ENCODE measurements around the gene CLEC4D.
"Not testable (repeated sequence)": the region's sequence is repeated elsewhere in the genome, so short reads cannot be mapped to it uniquely, and the experiment has no call there.

Gene CLEC4D

GRCh38 chr12:8499616-8500015 is 13.7 kb upstream of the CLEC4D start:
- Histone ChIP-seq H3K4me1 (ENCODE audit: insufficient read depth, low read length) (no peaks in the 10 kb centered on the region), H3K9ac (ENCODE audit: low read length) (no peak overlapping the region)

DNA sequence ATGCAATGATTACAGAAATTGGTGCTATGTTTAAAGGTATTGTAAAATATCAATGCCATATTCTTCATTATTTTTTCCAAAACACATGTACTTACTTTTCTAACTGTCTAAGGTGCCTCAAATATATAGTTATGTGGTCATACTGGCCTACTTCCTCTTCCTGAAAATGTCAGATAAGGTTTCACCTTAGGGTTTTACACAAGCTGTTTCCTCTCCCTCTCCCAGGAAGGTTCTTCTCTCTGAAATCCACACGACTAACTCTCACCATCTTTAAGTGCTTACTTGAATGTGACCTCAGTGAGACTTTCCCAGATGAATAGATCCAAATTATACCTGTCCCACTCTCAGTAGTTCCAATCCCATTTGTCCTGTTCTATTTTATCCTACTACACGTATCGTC is 11.6 kb upstream of the CLEC4D start:
- no peaks in the 10 kb centered on the region for H3K9me3 ChIP-seq (ENCODE audit: low read length)
- H3K4me3 ChIP-seq (ENCODE audit: low read depth in 1 of 2, low read length in 2 of 2), result no peak overlapping the region
- H3K27me3 ChIP-seq (ENCODE audit: control insufficient read depth in 1 of 2, insufficient read depth in 2 of 2, low read length in 2 of 2), result no peaks in the 10 kb centered on the region
- H3K9ac ChIP-seq (ENCODE audit: low read length), result no peak overlapping the region
- H3K27ac ChIP-seq (ENCODE audit: low read depth, low read length), result no peak overlapping the region
- H3K36me3 ChIP-seq (ENCODE audit: insufficient read depth, low read length), result no peaks in the 10 kb centered on the region
- no peaks in the 10 kb centered on the region for H3K4me1 ChIP-seq (ENCODE audit: insufficient read depth, low read length)

More at GRCh38 chr12:8499616-8500015, 13.7 kb upstream of the CLEC4D start:
- H3K36me3 ChIP-seq (ENCODE audit: insufficient read depth, low read length), result no peaks in the 10 kb centered on the region
- H3K4me3 ChIP-seq (ENCODE audit: low read depth in 1 of 2, low read length in 2 of 2), result no peak overlapping the region
- H3K27ac ChIP-seq (ENCODE audit: low read depth, low read length), result no peak overlapping the region
- no peaks in the 10 kb centered on the region for H3K9me3 ChIP-seq (ENCODE audit: low read length)
- H3K27me3 ChIP-seq (ENCODE audit: control insufficient read depth in 1 of 2, insufficient read depth in 2 of 2, low read length in 2 of 2), result no peaks in the 10 kb centered on the region

DNA sequence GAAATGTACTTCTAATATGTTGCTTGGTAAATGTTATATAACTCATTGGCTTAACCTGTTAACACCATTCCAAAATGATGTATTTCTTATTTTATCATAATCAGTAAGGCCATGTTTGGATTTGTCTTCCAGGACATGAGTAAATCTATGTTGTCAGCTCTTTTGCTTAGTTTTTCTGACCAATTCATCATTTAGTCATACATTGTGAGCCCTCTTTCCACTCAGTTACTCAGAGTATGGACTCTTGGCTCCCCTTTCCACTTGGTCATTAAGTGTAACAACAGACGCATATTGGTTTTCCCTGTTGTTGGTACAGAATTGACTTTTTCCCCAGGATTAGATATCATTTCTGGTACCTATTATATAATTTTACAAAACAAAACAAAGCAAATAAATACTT is 9.0 kb upstream of the CLEC4D start:
- H3K9ac ChIP-seq (ENCODE audit: low read length), result no peak overlapping the region
- H3K9me3 ChIP-seq (ENCODE audit: low read length), result no peaks in the 10 kb centered on the region
- no peak overlapping the region for H3K27ac ChIP-seq (ENCODE audit: low read depth, low read length)
- no peaks in the 10 kb centered on the region for H3K27me3 ChIP-seq (ENCODE audit: control insufficient read depth in 1 of 2, insufficient read depth in 2 of 2, low read length in 2 of 2)
- H3K4me3 ChIP-seq (ENCODE audit: low read depth in 1 of 2, low read length in 2 of 2), result no peak overlapping the region
- no peaks in the 10 kb centered on the region for H3K4me1 ChIP-seq (ENCODE audit: insufficient read depth, low read length)
- H3K36me3 ChIP-seq (ENCODE audit: insufficient read depth, low read length), result no peaks in the 10 kb centered on the region

- no peaks in the 10 kb centered on the region for H3K27me3 ChIP-seq (ENCODE audit: control insufficient read depth in 1 of 2, insufficient read depth in 2 of 2, low read length in 2 of 2)
- H3K36me3 ChIP-seq (ENCODE audit: insufficient read depth, low read length), result no peaks in the 10 kb centered on the region
Measured at GRCh38 chr12:8507596-8507995, 5.7 kb upstream of the CLEC4D start.

DNA sequence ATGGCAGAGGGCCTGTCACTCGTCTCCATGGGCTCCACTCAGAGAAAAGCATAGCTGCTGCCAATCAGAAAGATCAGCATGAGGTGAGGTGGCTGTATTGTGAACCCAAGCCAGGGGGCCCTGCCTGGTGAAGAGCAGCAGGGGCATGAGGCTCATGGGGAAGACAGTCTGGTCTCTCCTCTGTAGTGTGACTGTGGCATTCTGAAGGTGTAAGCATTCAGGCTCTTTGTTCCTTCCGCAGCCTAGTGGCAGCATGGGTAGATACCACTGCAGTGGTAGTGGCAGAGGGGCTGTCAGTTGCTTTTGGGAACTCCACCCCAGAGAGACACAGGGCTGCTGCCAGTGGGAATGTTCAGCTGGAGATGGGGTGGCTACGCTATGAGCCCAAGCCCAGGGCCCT is 5.1 kb upstream of the CLEC4D start:
- no peaks in the 10 kb centered on the region for H3K9me3 ChIP-seq (ENCODE audit: low read length)
- no peaks in the 10 kb centered on the region for H3K4me1 ChIP-seq (ENCODE audit: insufficient read depth, low read length)
- H3K36me3 ChIP-seq (ENCODE audit: insufficient read depth, low read length), result no peaks in the 10 kb centered on the region
- no peak overlapping the region for H3K4me3 ChIP-seq (ENCODE audit: low read depth in 1 of 2, low read length in 2 of 2)
- H3K9ac ChIP-seq (ENCODE audit: low read length), result no peak overlapping the region
- H3K27me3 ChIP-seq (ENCODE audit: control insufficient read depth in 1 of 2, insufficient read depth in 2 of 2, low read length in 2 of 2), result no peaks in the 10 kb centered on the region
- no peak overlapping the region for H3K27ac ChIP-seq (ENCODE audit: low read depth, low read length)

More at GRCh38 chr12:8507596-8507995, 5.7 kb upstream of the CLEC4D start:
- no peak overlapping the region for H3K4me3 ChIP-seq (ENCODE audit: low read depth in 1 of 2, low read length in 2 of 2)
- H3K9ac ChIP-seq (ENCODE audit: low read length), result no peak overlapping the region
- no peaks in the 10 kb centered on the region for H3K4me1 ChIP-seq (ENCODE audit: insufficient read depth, low read length)
- no peak overlapping the region for H3K27ac ChIP-seq (ENCODE audit: low read depth, low read length)
- H3K9me3 ChIP-seq (ENCODE audit: low read length), result no peaks in the 10 kb centered on the region

DNA sequence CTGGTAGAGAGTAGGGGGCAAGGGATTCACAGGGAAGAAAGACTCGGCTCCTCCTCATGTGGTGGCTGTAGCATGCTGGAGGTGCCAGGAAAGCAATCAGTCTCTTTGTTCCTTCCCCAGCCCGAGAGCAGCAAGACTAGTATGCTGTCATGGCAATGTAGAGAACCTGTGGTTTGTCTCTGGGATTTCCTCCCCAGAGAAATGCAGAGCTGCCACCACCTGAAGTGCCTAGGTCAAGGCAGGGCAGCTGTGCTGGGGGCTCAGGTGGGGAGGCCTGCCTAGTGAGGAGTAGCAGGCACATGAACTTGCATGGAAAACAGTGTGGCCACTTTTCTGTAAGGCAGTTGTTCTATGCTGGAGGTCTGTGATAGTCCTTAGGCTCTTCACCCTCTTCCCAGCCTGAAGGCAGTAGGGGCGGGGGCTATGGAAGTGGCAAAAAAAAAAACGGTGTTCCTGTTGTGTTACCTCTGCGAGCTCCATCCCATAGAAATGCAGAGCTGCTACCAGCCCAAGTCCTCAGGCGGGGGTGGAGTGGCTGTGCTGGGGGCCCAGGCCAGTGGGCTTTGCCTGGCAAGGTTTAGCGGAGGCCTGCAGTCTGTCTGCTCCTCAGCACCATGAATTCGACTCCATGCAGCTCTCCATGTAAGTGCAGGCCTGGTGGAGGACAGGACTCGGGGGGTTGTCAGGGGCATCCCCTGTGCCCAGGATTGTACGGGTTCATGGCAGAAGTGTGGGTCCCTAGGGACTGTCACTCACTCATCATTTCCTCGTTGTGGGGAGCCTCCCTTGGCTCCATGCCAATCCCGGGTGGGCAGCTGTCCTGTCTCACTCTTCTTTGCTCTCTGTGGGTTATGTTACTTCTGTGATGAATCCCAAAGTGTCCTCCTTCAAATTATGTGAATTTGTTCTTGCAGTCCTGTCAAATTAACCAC is 4.1 kb upstream of the CLEC4D start:
- Histone ChIP-seq H3K36me3 (ENCODE audit: insufficient read depth, low read length) (no peaks in the 10 kb centered on the region), H3K4me3 (ENCODE audit: low read depth in 1 of 2, low read length in 2 of 2) (no peak overlapping the region), H3K9me3 (ENCODE audit: low read length) (no peaks in the 10 kb centered on the region), H3K27ac (ENCODE audit: low read depth, low read length) (no peak overlapping the region), H3K9ac (ENCODE audit: low read length) (no peak overlapping the region), H3K27me3 (ENCODE audit: control insufficient read depth in 1 of 2, insufficient read depth in 2 of 2, low read length in 2 of 2) (no peaks in the 10 kb centered on the region), H3K4me1 (ENCODE audit: insufficient read depth, low read length) (no peaks in the 10 kb centered on the region)

DNA sequence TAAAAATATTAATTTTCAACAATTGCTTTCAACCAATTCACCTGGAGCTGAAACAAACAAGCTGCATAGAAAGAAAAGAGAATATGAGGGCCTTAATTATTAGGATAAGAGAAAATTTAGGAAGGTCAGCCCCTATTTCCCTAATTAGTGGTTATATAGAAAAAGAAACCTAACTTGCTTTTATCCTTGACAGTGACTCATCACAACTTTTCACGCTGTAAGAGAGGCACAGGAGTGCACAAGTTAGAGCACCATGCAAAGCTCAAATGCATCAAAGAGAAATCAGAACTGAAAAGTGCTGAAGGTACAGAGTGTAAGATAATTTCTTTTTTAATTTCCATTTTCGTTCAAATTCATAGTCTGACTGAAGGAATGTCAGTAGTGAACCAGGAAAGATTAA is 4.7 kb downstream of the CLEC4D start:
- H3K27ac ChIP-seq (ENCODE audit: low read depth, low read length), result no peak overlapping the region
- no peak overlapping the region for H3K4me3 ChIP-seq (ENCODE audit: low read depth in 1 of 2, low read length in 2 of 2)
- no peak overlapping the region for H3K9ac ChIP-seq (ENCODE audit: low read length)
- no peaks in the 10 kb centered on the region for H3K36me3 ChIP-seq (ENCODE audit: insufficient read depth, low read length)
- no peaks in the 10 kb centered on the region for H3K27me3 ChIP-seq (ENCODE audit: control insufficient read depth in 1 of 2, insufficient read depth in 2 of 2, low read length in 2 of 2)
- no peaks in the 10 kb centered on the region for H3K9me3 ChIP-seq (ENCODE audit: low read length)
- H3K4me1 ChIP-seq (ENCODE audit: insufficient read depth, low read length), result no peaks in the 10 kb centered on the region

- no peak overlapping the region for H3K9ac ChIP-seq (ENCODE audit: low read length)
- H3K4me3 ChIP-seq (ENCODE audit: low read depth in 1 of 2, low read length in 2 of 2), result no peak overlapping the region
Measured at GRCh38 chr12:8519171-8519570, 5.9 kb downstream of the CLEC4D start.

DNA sequence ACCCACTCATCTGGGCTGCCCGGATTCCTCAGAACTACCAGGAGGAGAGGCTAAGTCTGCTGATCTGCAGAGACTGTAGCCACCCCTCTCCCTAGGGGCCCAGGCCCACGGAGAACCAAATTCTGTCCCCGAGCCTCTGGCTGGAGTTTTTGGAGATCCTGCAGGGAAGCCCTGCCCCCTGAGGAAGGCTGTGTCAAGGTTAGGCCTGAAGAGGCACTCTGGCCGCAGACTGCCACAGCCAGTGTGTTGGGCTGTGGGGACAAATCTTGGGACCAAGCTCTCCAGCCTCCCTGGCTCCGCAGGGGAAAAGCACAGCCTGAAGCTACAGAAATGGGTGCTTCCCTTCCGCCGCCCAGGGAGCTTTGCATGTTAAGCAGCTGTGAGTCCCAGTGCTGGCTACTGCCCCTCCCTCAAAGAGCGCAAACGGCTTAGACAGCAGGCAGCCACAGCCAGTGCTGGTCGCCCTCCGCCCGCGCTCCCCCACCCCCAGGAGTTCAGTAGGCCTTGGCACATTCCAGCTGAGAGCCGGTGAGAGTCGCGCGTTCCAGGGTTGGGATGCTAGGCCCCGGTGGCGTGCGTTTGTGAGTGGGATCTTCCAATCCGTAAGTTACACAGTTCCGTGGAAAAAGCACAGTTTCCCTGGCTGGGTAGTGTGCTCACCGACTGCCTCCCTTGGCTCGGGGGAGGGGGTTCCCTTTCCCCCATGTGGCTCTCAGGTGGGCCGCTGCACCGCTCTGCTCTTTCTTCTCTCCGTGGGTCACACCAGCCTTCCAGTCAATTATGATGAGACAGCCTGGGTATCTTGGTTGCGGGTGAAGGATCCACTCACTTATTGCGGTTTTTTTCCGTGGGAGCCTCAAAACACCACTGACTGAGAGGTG is 14.2 kb downstream of the CLEC4D start:
- no peak overlapping the region for H3K9ac ChIP-seq (ENCODE audit: low read length)
- no peaks in the 10 kb centered on the region for H3K36me3 ChIP-seq (ENCODE audit: insufficient read depth, low read length)
- H3K4me3 ChIP-seq (ENCODE audit: low read depth in 1 of 2, low read length in 2 of 2), result no peak overlapping the region
- no peaks in the 10 kb centered on the region for H3K27me3 ChIP-seq (ENCODE audit: control insufficient read depth in 1 of 2, insufficient read depth in 2 of 2, low read length in 2 of 2)
- no peaks in the 10 kb centered on the region for H3K9me3 ChIP-seq (ENCODE audit: low read length)
- H3K4me1 ChIP-seq (ENCODE audit: insufficient read depth, low read length), result no peaks in the 10 kb centered on the region
- H3K27ac ChIP-seq (ENCODE audit: low read depth, low read length), result no peak overlapping the region

More at GRCh38 chr12:8519171-8519570, 5.9 kb downstream of the CLEC4D start:
- H3K9me3 ChIP-seq (ENCODE audit: low read length), result no peaks in the 10 kb centered on the region
- H3K27me3 ChIP-seq (ENCODE audit: control insufficient read depth in 1 of 2, insufficient read depth in 2 of 2, low read length in 2 of 2), result no peaks in the 10 kb centered on the region
- no peaks in the 10 kb centered on the region for H3K36me3 ChIP-seq (ENCODE audit: insufficient read depth, low read length)
- H3K27ac ChIP-seq (ENCODE audit: low read depth, low read length), result no peak overlapping the region
- no peaks in the 10 kb centered on the region for H3K4me1 ChIP-seq (ENCODE audit: insufficient read depth, low read length)

GRCh38 chr12:8532045-8532444 is 18.7 kb downstream of the CLEC4D start:
- H3K27ac ChIP-seq (ENCODE audit: low read depth, low read length), result no peak overlapping the region
- no peaks in the 10 kb centered on the region for H3K9me3 ChIP-seq (ENCODE audit: low read length)
- H3K4me3 ChIP-seq (ENCODE audit: low read depth in 1 of 2, low read length in 2 of 2), result no peak overlapping the region
- no peaks in the 10 kb centered on the region for H3K4me1 ChIP-seq (ENCODE audit: insufficient read depth, low read length)
- H3K36me3 ChIP-seq (ENCODE audit: insufficient read depth, low read length), result no peaks in the 10 kb centered on the region
- no peak overlapping the region for H3K9ac ChIP-seq (ENCODE audit: low read length)
- H3K27me3 ChIP-seq (ENCODE audit: control insufficient read depth in 1 of 2, insufficient read depth in 2 of 2, low read length in 2 of 2), result no peaks in the 10 kb centered on the region

- not testable (repeated sequence) for H3K9ac ChIP-seq (ENCODE audit: low read length); H3K4me1 ChIP-seq (ENCODE audit: insufficient read depth, low read length); H3K27me3 ChIP-seq (ENCODE audit: control insufficient read depth in 1 of 2, insufficient read depth in 2 of 2, low read length in 2 of 2); H3K9me3 ChIP-seq (ENCODE audit: low read length); H3K4me3 ChIP-seq (ENCODE audit: low read depth in 1 of 2, low read length in 2 of 2); H3K36me3 ChIP-seq (ENCODE audit: insufficient read depth, low read length); H3K27ac ChIP-seq (ENCODE audit: low read depth, low read length)
Measured at GRCh38 chr12:8537820-8538219, 24.5 kb downstream of the CLEC4D start.
